22Rv1 (cell line): ENCODE measurements around the gene FBXO48.
"Not testable (repeated sequence)": the region's sequence is repeated elsewhere in the genome, so short reads cannot be mapped to it uniquely, and the experiment has no call there.

Experiments used
- H3K27ac ChIP-seq: fragments of 450-650 bp; 2 replicates; pipeline ENCODE4 v1.5.1; 2017
- CTCF ChIP-seq: fragments of 450-650 bp; IDR thresholded peaks from 2 replicates; pipeline ENCODE4 v1.5.1; 2017; ENCODE audit warnings: mild to moderate bottlenecking
- ZFX ChIP-seq: fragments of 450-650 bp; IDR thresholded peaks from 2 replicates; pipeline ENCODE4 v1.6.1; 2017; ENCODE audit warnings: antibody characterized with exemption, borderline replicate concordance

FBXO48 gene

DNA sequence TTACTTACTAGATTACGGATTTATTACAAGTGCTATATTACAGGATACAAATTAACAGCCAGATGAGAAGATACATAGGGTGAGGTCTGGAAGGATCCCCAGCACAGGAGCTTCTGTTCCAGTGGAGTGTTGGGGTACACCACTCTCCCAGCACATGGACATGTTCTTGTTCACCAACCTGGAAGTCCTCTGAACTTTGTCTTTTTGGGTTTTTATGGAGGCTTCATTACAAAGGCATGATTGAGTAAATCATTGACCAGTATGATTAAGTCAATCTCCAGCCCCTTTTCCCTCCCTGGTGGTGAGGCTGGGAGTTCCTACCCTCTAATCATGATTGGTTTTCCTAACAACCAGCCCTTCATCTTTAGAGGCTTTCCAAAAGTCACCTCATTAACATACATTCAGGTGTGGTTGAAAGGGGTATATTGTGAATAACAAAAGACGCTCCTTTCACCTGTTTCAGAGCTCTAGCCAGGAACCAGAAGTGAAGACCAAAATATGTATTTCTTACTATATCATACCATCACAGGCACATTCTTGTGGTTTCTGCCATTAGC, 38.6 kb upstream of the FBXO48 start:
- H3K27ac ChIP-seq: no peak overlapping the region
- TF ChIP-seq CTCF (no peak), ZFX (no peak)

GRCh38 chr2:68501768-68502167, 34.7 kb upstream of the FBXO48 start:
- no peak for TF ChIP-seq ZFX
- no peak for TF ChIP-seq CTCF
- H3K27ac ChIP-seq: no peak overlapping the region

- TF ChIP-seq ZFX (no peak), CTCF (no peak)
- no peak overlapping the region for H3K27ac ChIP-seq
Measured at GRCh38 chr2:68500649-68501048, 33.6 kb upstream of the FBXO48 start.

DNA sequence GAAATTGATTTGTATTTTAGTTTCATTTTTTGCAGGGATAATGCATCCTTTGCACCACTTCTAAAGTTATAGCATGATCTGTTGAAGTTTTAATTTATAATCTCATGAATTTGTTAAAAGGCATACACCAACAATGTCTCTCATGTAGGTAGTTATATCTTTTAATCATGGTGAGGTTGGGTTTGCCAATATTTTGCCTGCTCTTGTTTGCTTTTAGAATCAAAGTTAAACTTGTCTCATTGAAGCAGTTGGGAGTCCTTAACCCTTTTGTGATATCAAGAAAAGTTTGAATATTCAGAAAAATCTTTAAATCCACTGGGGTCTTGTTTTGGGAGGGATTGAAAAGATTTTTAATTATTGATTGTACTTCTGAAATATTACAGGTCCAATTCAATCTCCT, 32.0 kb upstream of the FBXO48 start:
- no peak overlapping the region for H3K27ac ChIP-seq
- no peak for TF ChIP-seq CTCF
- no peak for TF ChIP-seq ZFX

DNA sequence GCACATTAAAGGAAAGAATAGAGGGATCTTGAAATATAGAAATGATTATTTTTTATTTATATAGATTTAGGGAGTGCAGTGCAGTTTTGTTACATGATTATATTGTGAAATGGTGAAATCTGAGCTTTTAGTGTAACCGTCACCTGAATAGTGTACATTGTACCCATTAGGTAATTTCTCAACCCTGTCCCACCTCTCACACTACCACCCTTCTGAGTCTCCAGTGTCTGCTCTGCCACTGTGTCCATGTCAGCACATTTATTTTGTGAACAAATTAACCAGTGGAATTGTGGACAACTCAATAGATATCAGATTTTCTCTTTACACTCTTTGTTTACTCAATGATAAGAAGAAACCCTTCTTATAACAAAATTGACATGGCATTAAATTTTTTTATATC, 24.5 kb upstream of the FBXO48 start:
- H3K27ac ChIP-seq: no peak overlapping the region
- no peak for TF ChIP-seq CTCF
- TF ChIP-seq ZFX: no peak

DNA sequence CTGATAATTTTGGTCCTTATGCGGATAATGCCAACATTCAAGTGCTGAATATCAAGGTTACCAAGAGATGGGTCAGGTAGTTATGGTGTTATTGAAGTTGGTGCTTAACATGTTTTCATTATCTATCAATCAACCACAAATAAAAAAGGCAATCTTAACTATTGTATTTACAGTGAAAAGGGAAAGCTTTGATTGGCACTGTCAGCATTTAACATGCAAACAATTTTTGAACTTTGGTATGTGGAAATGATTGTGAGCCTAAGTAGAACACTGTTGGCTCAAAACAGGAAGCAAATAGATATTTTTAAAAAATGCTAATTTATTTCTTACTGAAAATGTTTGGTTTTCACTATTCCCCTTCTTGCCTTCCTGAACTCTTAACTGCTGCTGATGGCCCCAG, 22.2 kb upstream of the FBXO48 start:
- H3K27ac ChIP-seq: no peak overlapping the region
- TF ChIP-seq CTCF (no peak), ZFX (no peak)

- not testable (repeated sequence) for H3K27ac ChIP-seq
Measured at GRCh38 chr2:68488605-68489004, 21.5 kb upstream of the FBXO48 start.

GRCh38 chr2:68487773-68488355, 20.8 kb upstream of the FBXO48 start:
- H3K27ac ChIP-seq: no peak overlapping the region
- TF ChIP-seq CTCF (peak; percentile 67), ZFX (no peak)
